ENCODE data around the gene OR11H6.
"Not testable (repeated sequence)": the region's sequence is repeated elsewhere in the genome, so short reads cannot be mapped to it uniquely, and the experiment has no call there.

Gene OR11H6

GRCh38 chr14:20223410-20223809 lies at the start of gene OR11H6:
Gene OR11H6 (plus strand): TSS chr14:20223710. CDS start chr14:20223710, 0 bp downstream.
- DNase-seq: no peak

DNA sequence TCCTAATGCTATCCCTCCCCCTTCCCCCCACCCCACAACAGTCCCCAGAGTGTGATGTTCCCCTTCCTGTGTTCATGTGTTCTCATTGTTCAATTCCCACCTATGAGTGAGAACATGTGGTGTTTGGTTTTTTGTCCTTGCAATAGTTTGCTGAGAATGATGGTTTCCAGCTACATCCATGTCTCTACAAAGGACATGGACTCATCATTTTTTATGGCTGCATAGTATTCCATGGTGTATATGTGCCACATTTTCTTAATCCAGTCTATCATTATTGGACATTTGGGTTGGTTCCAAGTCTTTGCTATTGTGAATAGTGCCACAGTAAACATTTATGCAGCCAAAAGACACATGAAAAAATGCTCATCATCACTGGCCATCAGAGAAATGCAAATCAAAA lies 49.3 kb upstream of the OR11H6 start:
- DNase-seq: not testable (repeated sequence)

DNA sequence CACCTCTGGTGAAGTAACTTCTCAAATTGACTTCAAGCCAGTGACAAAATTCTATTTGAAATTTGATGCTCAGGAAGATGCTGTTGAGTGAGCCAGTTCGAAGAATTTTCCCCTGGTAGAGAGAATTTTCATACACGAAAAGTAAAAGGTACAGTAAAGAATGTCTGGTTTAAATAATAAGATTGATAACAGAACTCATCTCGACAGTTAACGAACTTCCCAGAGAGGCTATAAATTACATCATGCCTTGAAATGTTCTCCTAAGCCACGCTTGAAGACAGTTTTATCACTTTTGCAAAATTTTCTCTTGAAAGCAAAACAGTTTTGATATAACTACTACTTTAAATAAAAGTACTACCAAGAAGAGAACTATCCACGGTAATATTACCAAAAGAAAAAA lies 47.2 kb upstream of the OR11H6 start:
- DNase-seq: no peak

GRCh38 chr14:20177433-20177974 lies 46.0 kb upstream of the OR11H6 start:
- no peak for DNase-seq

DNA sequence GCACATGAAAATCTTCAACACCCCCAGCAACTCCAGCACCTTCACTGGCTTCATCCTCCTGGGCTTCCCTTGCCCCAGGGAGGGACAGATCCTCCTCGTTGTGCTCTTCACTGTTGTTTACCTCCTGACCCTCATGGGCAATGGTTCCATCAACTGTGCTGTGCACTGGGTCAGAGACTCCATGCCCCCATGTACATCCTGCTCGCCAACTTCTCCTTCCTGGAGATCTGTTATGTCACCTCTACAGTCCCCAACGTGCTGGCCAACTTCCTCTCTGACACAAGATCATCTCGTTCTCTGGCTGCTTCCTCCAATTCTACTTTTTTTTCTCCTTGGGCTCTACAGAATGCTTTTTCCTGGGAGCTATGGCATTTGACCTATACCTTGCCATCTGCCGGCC lies 44.3 kb upstream of the OR11H6 start:
- no peak for DNase-seq

DNA sequence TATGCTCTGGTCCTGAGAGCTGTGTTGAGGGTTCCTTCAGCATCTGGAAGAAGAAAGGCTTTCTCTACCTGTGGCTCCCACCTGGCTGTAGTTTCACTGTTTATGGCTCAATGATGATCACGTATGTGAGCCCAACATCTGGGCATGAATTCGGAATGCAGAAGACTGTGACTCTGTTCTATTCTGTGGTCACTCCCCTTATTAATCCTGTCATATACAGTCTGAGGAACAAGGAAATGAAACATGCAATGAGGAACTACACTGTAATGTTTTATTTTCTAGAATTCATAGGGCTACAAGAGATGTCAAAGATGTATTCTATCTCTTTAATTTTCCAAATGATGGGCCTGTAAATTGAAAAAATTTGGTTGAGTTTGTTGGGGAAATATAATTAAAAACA lies 43.6 kb upstream of the OR11H6 start:
- no peak for DNase-seq

DNA sequence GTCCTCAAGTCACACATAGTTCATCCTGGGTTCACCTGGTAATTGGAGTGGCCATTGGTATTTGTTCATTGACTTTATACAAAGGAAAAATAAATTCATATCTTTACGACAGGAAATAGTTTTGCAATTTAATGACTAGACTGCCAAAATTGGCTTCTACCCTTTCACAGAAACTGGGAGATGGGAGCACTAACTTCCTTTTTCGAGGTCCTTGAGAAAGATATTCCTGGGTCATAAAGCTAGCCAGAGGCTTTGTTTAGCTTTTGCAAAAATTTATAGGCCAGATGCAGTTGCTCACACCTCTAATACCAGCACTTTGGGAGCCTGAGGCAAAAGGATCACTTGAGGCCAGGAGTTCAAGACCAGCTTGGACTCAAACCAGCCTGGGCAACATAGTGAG lies 43.0 kb upstream of the OR11H6 start:
- DNase-seq: no peak

GRCh38 chr14:20184181-20184580 lies 39.3 kb upstream of the OR11H6 start:
- DNase-seq: no peak

DNA sequence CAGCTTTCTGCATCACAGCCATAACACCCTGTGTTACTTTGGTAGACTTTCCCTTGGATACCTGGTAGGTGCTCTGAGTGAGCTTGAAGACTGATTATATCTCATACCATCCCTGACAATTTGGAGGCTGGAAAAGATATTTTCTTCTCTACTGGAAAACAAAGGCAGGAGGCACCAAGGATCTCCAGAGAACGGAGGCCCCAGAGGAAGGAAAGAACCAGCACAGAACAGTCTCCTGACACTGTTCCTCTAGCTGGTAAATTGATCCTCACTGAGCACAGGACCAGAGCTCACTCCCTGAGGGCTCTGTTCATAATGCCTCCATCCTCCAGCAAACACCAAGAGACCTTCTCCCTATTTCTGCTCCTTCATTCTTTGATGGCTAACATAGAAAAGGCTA lies 32.9 kb upstream of the OR11H6 start, which contains the start of gene OR11G2:
OR11G2 (plus strand) TSS at position 301 of the 400 bp plus-strand sequence. CDS start 6,542 bp downstream, outside the sequence.
- DNase-seq: no peak

DNA sequence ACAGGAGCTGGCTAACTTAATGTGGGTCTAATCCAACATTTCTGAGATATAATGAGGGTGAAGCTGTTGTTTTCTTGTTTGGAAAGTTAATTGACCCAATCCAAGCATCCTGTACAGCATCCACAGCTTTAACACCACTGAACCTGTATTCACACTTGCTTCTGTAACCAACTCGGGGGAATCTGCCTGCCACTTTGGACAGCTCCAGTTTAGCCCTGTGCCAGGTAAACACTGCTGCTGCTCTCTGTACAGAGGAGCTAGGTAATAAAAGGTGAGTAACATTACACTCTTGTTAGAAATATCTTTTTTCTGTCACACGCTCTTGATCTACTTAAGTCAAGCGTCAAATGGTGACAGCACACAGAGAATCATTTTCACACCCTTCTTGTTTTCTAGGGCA lies 32.1 kb upstream of the OR11H6 start:
- DNase-seq: no peak

DNA sequence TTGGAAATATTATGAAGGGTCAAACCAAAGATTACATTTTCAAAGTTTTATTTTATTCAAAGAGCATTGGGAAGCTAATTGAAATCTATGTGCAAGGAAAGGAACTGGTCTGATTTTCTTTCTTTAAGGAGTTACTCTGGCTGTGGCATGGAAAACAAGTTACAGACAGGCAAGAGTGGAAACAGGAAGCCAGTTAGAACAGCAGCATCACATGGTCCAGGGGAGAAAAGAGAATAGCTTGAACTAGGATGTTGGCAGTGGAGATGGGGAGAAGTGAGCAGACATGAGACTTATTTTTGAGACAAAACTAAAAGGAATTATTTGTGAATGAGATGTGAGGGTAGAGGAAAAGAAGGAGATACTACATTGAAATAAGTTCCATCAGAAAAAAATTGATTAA lies 29.4 kb upstream of the OR11H6 start:
- DNase-seq: no peak

DNA sequence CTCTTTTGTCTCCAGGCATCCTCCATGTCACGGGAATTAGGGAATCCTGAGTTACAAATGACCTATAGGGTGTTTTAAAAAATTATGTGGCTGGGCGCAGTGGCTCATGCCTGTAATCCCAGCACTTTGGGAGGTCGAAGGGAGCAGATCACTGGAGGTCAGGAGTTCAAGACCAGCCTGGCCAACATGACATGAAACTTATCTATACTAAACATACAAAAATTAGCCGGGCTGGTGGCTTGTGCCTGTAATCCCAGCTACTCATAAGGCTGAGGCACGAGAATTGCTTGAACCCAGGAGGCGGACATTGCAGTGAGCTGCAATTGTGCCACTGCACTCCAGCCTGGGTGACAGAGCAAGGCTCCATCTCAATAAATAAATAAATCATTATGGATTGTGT lies 28.3 kb upstream of the OR11H6 start:
- DNase-seq: not testable (repeated sequence)

DNA sequence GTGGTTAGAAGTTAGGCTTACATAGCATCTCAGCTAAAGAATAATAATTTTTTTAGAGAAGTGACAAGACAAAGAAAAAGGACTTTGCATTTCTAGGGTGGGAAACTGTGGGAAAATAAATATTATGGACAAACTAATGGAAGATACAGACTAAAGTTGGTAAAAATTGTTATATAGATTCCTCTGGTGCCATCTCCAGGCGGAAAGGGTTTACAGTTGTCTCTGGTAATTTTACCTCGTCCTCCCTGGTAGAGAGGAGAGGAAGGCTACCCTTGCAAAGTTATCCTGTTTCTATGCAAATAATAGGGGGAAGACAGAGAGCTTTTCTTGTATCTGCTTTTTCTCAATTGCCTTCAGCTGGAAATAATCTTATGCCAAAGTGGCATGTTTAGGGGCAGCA lies 27.6 kb upstream of the OR11H6 start:
- no peak for DNase-seq

DNA sequence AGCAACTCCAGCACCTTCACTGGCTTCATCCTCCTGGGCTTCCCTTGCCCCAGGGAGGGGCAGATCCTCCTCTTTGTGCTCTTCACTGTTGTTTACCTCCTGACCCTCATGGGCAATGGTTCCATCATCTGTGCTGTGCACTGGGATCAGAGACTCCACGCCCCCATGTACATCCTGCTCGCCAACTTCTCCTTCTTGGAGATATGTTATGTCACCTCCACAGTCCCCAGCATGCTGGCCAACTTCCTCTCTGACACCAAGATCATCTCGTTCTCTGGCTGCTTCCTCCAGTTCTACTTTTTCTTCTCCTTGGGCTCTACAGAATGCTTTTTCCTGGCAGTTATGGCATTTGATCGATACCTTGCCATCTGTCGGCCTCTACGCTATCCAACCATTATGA lies 26.1 kb upstream of the OR11H6 start:
- DNase-seq: no peak

DNA sequence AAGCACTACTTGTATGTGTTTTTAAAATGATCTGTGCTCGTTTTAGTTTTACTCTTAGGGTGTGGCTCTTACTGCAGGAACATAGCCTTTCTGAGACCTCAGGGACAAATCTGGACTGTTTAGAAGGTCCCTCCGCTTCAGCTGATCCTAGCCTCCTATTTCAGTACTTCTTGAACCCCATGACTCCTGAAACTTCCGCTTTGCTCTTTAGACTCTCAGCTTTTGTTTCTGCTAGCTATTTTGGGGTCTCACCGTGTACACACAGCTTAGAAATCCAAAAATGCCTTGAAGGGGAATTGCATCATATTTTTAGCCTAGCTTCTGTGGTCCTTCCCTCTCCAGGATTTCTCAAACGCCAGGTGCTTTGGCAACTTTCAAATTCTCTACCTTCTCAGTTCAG lies 24.5 kb upstream of the OR11H6 start:
- no peak for DNase-seq

GRCh38 chr14:20204721-20205120 lies 18.8 kb upstream of the OR11H6 start:
- DNase-seq: no peak

- no peak for DNase-seq
Observed at GRCh38 chr14:20209595-20209994, 13.9 kb upstream of the OR11H6 start.

DNA sequence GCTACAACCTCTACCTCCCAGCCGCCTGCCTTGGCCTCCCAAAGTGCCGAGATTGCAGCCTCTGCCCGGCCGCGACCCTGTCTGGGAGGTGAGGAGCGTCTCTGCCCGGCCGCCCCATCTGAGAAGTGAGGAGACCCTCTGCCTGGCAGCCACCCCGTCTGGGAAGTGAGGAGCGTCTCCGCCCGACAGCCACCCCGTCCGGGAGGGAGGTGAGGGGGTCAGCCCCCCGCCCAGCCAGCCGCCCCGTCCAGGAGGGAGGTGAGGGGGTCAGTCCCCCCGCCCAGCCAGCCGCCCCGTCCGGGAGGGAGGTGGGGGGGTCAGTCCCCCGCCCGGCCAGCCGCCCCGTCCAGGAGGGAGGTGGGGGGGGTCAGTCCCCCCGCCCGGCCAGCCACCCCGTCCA lies 11.1 kb upstream of the OR11H6 start:
- DNase-seq: not testable (repeated sequence)

- no peak for DNase-seq
Observed at GRCh38 chr14:20215196-20215595, 8.3 kb upstream of the OR11H6 start.

DNA sequence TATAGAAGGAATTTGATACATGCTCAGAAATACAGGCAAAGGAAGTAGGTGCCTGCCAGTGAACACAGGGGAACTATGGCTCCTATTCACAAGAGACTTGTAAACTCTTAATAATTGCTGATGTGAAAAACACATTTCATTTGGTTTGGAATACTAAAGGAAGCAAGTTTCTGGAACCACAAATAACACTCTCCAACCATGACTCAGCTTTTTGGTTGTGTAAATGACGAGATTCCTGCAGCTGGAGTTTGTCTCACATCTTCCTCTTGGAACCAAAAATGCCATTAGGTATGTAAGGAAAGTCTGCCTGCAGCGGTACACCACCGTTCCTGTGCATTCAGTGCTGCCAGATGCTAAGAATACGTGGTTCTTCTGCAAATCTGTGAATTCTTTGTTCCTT lies 4.5 kb upstream of the OR11H6 start:
- DNase-seq: no peak

- DNase-seq: no peak
Observed at GRCh38 chr14:20228681-20229080, 5.2 kb downstream of the OR11H6 start, which contains the start of gene OR11H7. Gene OR11H7 (plus strand): TSS chr14:20228981.

- DNase-seq: not testable (repeated sequence)
Observed at GRCh38 chr14:20235415-20235814, 11.9 kb downstream of the OR11H6 start.

DNA sequence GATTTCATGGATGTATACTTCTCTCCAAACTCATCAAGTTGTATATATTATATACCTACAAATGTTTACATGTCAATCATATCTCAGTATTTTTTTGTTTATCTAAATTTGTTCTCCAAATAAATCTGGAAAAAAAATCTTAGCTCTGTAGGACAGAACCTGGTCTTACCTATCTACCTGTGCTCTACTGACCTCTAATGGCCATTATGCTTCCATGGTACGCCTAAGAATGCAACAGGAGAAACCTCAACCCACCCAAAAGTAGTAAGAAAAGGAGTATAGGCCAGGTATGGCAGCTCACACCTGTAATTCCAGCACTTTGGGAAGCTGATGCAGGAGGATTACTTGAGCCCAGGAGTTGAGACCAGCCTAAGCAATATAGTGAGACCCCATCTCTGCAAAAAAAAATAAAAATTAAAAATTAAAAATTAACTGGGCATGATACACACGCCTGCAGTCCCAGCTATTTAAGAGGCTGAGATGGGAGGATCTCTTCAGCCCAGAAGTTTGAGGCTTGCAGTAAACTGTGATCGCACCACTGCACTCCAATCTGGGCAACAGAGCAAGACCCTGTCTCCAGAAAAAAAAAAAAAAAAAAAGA lies 24.2 kb downstream of the OR11H6 start:
- no peak for DNase-seq

- no peak for DNase-seq
Observed at GRCh38 chr14:20262642-20263128, 39.2 kb downstream of the OR11H6 start.

GRCh38 chr14:20264361-20264760 lies 40.9 kb downstream of the OR11H6 start:
- DNase-seq: not testable (repeated sequence)
